ENCODE measurements around the gene UBA7. TPM values are rescaled to one million over a fixed set of nuclear protein-coding genes. Genes with fewer than 3 reads are reported as not detected.

The UBA7 gene
- total RNA-seq, 6 donors from 2014 or later: 58.8 to 330 (median 118) TPM

- H3K4me3 ChIP-seq: no peak overlapping the region
- ATAC-seq (ENCODE audit: low FRiP score in 2 of 2) (no peak), DNase-seq (no peak)
- H3K4me1 ChIP-seq: peaks cover 26 to 36% (median 30%) of the 10 kb centered on the region in 4 donors
- no peak for TF ChIP-seq CTCF (IDR thresholded peaks at IDR 0.05)
- TF ChIP-seq EP300 (IDR thresholded peaks at IDR 0.05): no peak
- TF ChIP-seq POLR2A (IDR thresholded peaks at IDR 0.05): no peak
- no peak for TF ChIP-seq POLR2AphosphoS5 (IDR thresholded peaks at IDR 0.05)
- WGBS, 2 donors: 90 to 93% methylated on average over 2 of the region's 2 CpGs
- no peaks in the 10 kb centered on the region for H3K9me3 ChIP-seq
- no peaks in the 10 kb centered on the region for H3K36me3 ChIP-seq
- no peaks in the 10 kb centered on the region for H3K27me3 ChIP-seq
- no peak overlapping the region for H3K27ac ChIP-seq
Measured at GRCh38 chr3:49801160-49801559, 12.6 kb downstream of the UBA7 start.

- Histone ChIP-seq H3K27me3 (no peaks in the 10 kb centered on the region), H3K4me3 (no peak within 1 kb of the TSS), H3K36me3 (no peaks in the 10 kb centered on the region), H3K9me3 (no peaks in the 10 kb centered on the region), H3K4me1 (peaks cover 12 to 22% (median 16%) of the 10 kb centered on the region in 4 donors), H3K27ac (no peak within 1 kb of the TSS)
- no peak for DNase-seq
- no peak for TF ChIP-seq POLR2AphosphoS5 (IDR thresholded peaks at IDR 0.05)
- no peak for TF ChIP-seq CTCF (IDR thresholded peaks at IDR 0.05)
- no peak for TF ChIP-seq POLR2A (IDR thresholded peaks at IDR 0.05)
- TF ChIP-seq EP300 (IDR thresholded peaks at IDR 0.05): no peak
- WGBS, 2 donors: 69 to 72% methylated on average over 3 to 4 of the region's 4 CpGs
- ATAC-seq (ENCODE audit: low FRiP score in 2 of 2): peak in 1 of 2 donors; percentile 44
Measured at GRCh38 chr3:49799761-49800160, 14.0 kb downstream of the UBA7 start, which contains the start of gene CDHR4. Gene CDHR4 (minus strand): TSS chr3:49799873. CDS start chr3:49799812, 61 bp downstream.

GRCh38 chr3:49799105-49799504, 14.6 kb downstream of the UBA7 start:
- no peaks in the 10 kb centered on the region for H3K9me3 ChIP-seq
- no peaks in the 10 kb centered on the region for H3K27me3 ChIP-seq
- no peak for ATAC-seq (ENCODE audit: low FRiP score in 2 of 2)
- H3K27ac ChIP-seq: no peak overlapping the region
- no peak overlapping the region for H3K4me3 ChIP-seq
- no peak for TF ChIP-seq CTCF (IDR thresholded peaks at IDR 0.05)
- no peak for TF ChIP-seq POLR2A (IDR thresholded peaks at IDR 0.05)
- TF ChIP-seq EP300 (IDR thresholded peaks at IDR 0.05): no peak
- TF ChIP-seq POLR2AphosphoS5 (IDR thresholded peaks at IDR 0.05): no peak
- DNase-seq: no peak
- H3K36me3 ChIP-seq: no peaks in the 10 kb centered on the region
- WGBS, 2 donors: 69 to 83% methylated on average over 1 of the region's 1 CpG
- H3K4me1 ChIP-seq: peaks cover 7 to 15% (median 10%) of the 10 kb centered on the region in 4 donors

- no peak for TF ChIP-seq POLR2A (IDR thresholded peaks at IDR 0.05)
- TF ChIP-seq CTCF (IDR thresholded peaks at IDR 0.05): no peak
- no peak for TF ChIP-seq EP300 (IDR thresholded peaks at IDR 0.05)
- TF ChIP-seq POLR2AphosphoS5 (IDR thresholded peaks at IDR 0.05): no peak
- no peaks in the 10 kb centered on the region for H3K9me3 ChIP-seq
- peak in 1 of 2 donors; percentile 46 for DNase-seq
- no peaks in the 10 kb centered on the region for H3K36me3 ChIP-seq
- H3K4me3 ChIP-seq: no peak overlapping the region
- no peak overlapping the region for H3K27ac ChIP-seq
- H3K27me3 ChIP-seq: no peaks in the 10 kb centered on the region
- 84 to 91% methylated on average over 8 to 24 of the region's 24 CpGs for WGBS, 2 donors
- ATAC-seq (ENCODE audit: low FRiP score in 2 of 2): no peak
- H3K4me1 ChIP-seq: no peaks in the 10 kb centered on the region
Measured at GRCh38 chr3:49794926-49795905, 18.5 kb downstream of the UBA7 start.

All from upper lobe of left lung (tissue), 6 donors.